CD4-positive, alpha-beta T cell treated with Interleukin-10 for 1 hour (primary cell): Measurements from ENCODE around the gene MAP3K9.
"Not testable (repeated sequence)": the region's sequence is repeated elsewhere in the genome, so short reads cannot be mapped to it uniquely, and the experiment has no call there.

Source experiments
- DNase-seq: peaks from one replicate; pipeline ENCODE4 v3.0.0-alpha.2; 2020

The MAP3K9 gene

DNA sequence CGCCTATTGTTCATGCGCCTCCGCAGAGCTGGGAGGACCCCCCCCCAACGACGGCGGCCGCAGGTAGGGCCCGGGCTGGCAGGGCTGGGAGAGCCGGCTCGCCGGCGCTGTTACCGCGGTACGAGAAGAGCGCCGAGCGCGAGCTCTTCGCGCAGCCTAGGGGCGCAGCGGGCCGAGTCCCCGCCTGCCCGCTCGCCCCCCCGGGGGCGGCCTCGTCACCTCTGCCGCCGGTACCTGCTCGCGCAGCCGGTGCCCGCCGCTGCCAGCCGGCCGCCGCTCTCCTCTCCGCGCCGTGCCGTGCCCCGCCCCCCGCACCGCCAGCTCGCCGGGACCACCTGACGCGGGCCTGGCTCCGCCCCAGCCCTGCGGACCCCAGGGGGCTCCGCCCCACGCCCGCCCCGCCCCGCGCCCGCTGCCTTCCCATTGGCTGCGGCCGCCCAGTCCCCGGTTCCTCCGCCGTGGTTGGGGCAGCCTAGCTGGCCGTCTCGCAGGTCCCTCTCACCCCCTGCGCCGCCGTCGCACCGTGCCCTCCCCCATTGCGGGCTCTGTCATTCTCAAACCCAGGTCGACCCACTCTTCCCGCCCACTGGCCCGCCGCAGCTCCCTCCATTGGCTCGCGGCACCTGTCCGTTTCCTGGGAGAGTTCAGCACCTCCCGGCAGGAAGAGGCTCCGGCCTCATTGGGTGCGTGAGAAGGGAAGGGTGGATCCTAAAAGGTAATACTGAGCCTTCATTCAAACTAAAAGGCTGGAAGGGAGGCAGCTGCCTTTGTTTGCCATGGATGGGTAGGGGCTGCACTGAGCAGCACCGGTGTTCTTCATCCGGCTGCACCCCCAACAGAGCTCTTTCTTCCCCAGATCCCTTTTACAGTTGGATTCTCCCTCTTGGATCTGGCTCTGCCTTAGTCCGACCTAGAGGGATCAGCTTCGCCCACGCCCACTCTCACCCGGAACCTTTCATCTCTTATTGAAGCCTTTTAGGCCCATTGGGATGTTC, at the start of gene MAP3K9:
MAP3K9 (minus strand) TSS at position 289 of the 995 bp plus-strand sequence. CDS start 342 bp downstream, outside the sequence.
- peak; percentile 92 for DNase-seq

DNA sequence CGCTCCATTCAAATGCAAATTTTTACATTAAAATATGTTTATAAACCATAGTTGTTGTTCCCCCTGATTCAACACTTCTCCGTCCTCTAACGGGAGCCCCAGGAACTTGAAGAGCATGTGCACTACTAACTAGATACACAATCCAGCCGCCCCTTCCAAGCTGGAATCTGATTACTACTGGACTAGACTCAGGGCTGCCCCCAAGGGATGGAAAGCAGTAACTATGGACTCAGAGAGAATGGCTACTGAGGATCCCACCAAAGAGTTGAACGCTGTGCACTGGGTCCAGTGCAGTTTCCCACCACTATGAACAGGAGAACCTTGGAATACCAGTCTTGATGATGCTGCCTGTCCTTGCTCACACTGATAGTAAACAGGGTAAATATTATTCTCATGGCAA, 49.3 kb upstream of the MAP3K9 start:
- DNase-seq: no peak

DNA sequence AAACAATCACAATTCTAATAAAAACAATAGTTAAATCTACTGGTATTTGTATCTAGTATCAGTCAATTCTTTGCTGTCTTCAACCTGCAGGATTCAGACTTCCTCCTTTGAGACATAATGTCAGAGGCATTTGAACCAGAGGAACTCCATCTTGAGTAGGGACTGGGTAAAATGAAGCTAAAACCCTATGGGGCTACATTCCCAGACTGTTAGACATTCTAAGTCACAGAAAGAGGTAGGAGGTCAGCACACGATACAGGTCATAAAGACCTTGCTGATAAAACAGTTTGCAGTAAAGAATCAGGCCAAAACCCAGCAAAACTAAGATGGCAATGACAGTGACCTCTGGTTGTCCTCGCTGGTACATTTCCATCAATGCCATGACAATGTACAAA, 48.2 kb upstream of the MAP3K9 start:
- no peak for DNase-seq

DNA sequence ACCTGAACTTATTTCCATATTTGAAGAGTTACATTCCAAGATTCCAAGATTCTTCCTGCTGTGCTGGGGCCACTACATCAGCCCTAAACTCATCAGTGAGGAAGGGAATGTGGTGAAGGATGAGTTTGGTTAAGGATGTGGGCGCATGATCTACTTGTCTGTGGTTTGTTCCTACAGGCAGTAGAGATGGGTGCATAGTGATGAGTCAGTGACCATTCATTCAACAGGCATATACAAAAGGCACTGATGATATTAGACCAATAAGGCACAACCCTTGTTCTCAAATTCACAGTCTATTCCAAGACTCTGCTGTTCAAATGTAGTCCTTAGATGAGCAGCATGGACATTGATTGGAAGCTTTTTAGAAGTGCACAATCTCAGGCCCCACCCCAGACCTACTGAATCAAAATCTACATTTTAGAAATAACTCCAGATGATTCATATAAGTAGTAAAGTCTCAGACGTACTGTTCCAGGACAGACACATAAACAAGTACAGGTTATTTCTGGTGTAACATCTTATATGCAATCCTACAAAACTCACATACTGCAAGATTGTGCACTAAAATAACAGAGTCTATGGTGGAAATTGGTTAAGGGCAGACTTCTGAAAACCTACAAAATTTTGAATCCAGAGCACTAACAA, 47.7 kb upstream of the MAP3K9 start:
- DNase-seq: no peak

DNA sequence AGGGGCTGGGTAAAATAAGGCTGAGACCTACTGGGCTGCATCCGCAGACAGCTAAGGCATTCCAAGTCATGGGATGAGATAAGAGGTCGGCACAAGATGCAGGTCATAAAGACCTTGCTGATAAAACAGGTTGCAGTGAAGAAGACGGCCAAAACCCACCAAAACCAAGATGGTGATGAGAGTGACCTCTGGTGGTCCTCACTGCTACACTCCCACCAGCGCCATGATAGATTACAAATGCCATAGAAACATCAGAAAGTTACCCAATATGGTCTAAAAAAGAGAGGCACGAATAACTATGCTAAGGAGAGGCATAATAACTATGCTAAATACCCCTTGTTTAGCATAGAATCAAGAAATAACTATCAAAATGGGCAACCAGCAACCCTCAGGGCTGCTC, 46.2 kb upstream of the MAP3K9 start:
- no peak for DNase-seq

DNA sequence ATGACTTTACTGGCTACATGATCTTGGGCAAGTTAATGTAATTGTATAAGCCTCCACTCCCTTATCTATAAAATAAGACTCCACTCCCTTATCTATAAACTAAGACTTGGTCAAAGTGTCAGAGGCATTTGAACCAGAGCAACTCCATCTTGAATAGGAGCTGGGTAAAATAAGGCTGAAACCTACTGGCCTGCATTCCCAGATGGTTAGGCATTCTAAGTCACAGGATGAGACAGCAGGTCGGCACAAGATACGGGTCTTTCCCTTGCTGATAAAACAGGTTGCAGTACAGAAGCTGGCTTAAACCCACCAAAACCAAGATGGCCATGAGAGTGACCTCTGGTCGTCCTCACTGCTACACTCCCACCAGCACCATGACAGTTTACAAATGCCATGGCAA, 44.3 kb upstream of the MAP3K9 start:
- not testable (repeated sequence) for DNase-seq

DNA sequence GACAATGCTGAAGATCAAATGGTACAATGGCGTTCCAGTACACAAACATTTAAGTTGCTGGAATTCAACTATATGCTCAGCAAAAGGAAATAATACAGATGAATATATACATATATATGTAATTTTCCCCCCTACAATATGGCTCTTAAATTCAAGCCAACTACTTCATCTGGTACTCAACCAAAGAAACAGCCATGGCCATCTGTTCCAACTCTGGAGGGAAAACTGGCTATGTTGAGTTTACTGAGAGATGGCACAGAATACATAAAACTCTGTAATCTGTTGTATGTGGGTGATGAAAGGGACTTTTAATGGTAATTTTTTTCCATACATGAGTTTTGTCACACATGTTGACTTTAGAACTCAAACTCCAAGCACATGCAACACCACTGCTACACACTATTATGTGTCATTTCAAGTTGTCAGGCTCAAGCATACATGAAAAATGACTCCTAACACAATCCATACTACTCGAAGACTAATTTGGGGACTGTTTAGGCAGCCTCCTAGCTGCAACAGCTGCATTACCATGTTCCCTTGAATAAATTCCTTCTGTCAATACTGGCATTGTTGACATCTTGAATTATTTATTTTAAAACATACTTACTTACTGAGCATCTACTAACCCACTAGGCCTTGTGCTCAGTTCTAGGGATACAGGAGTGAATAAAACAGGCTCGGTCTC, 38.2 kb upstream of the MAP3K9 start:
- no peak for DNase-seq

DNA sequence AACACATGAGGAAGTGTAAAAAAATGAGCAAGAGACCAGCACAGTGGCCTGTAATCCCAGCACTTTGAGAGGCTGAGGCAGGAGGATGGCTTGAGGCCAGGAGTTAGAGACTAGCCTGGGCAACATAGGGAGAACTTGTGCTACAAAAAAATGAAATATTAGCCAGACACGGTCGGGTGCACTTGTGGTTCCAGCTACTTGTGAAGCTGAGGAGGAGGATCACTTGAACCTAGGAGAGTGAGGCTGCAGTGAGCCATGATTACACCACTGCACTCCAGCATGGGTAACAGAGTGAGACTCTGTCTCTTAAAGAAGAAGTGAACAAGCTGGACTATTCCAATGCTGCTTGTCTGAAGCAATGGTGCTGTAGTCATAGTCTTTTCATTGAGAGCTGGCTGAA, 36.3 kb upstream of the MAP3K9 start:
- no peak for DNase-seq

DNA sequence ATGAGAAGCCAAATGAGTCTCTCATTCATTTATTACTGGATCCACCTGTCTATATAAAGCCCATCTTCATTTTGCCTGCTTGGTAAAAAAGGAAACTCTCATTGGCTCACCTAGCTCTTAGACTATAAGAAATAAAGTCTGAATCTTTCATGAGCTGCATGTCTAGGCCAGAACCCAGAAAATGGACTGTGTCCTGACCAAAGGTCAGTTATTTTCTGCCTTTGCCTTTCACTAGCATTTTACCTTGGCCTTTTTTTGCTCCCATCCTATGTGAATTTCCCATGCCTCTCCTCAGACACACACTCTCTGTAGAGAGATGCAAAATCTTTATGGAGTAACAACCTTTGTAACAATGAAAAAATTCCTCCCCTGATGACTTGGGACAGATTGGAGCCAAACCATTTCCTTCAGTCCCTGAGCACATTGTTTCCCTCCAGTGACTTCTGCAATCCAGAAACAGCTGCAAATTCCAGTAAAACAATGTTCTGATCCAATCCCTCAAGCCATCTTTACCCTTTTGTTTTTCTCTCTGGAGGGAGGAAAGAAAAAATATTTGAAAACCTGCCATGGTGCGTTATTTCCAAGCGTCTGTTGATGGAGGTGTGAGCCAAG, 33.6 kb upstream of the MAP3K9 start:
- no peak for DNase-seq

DNA sequence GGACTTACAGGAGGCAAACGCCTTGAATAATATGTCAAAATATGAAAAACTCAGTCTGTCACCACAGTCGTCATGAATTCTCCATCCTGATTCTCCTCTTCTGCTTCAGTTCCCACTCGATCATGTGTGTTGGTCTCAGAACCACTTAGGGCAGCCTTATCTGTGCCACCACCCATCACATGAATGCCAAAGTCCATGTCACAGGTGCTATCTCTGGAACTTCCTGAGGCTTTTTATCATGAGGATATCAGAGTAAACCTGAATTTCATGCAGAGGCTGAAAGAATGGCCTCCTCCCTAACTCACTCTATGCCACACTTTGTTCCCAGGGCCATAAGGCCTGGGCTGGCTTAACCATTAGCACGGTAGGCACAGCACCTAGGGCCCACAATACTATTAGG, 28.8 kb upstream of the MAP3K9 start:
- no peak for DNase-seq

DNA sequence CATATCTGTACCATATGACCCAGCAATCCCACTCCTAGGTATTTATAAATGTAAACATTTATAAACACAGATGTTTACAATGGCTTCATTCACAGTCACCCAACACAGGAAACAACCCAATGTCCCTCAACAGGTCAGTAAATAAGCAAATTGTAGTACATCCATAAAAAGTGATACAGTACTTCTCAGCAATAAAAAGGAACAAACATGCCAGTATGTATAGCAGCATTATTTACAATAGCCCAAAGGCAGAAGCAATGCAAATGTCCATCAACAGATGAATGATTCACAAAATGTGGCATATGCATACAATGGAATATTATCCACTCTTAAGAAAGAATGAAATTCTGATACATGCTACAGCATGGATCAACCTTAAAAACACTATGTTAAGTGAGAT, 27.6 kb upstream of the MAP3K9 start:
- DNase-seq: no peak

DNA sequence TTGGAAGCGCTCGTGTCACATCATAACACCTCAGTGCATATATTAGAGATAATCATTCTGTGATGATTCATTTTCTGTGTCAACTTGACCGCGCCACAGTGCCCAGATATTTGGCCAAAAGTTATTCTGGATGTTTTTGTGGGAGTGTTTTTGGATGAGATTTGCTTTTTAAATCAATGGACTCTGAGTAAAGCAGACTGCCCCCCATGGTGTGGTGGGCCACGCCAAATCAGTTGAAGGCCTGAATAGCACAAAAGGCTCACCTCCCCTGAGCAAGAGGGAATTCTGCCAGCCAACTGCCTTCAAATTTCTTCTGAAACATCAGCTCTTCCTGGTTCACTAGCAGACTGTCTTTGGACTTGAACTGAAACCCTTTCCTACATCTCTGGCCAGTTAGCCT, 24.6 kb upstream of the MAP3K9 start:
- no peak for DNase-seq

DNA sequence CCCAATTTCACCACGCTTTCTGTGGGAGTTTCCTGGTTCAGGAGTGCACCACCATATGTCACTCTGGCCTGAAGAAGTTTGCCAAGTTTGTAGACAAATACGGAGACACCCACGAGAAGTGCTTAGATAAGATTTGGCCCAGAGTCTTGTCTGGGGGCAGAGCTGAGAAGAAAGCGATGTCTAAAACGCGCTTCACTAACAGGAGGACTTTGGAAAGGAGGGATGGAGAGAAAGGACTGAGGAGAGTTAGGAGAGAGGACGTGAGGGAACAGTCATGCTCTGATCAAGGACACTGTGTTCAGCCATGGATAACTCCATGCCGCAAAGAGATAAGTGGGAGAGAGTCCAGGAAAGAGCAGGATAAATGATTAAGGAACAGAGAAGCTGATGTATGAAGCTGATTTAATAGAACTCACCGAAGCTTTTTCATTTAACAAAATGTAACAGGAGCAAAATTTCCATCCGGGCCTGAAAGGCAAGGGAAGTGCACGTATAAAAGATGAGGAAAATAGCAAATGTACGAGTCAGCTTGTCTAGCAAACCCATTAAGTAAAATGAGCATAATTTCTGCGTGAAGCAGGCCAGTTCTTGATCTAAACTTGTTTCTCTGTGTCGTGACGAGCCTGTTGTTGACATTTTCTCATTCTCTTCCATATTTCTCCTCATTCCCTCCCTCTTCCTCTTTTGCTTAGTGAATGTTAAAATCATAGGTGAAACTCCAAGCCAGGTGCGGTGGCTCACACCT, 23.4 kb upstream of the MAP3K9 start:
- no peak for DNase-seq

DNA sequence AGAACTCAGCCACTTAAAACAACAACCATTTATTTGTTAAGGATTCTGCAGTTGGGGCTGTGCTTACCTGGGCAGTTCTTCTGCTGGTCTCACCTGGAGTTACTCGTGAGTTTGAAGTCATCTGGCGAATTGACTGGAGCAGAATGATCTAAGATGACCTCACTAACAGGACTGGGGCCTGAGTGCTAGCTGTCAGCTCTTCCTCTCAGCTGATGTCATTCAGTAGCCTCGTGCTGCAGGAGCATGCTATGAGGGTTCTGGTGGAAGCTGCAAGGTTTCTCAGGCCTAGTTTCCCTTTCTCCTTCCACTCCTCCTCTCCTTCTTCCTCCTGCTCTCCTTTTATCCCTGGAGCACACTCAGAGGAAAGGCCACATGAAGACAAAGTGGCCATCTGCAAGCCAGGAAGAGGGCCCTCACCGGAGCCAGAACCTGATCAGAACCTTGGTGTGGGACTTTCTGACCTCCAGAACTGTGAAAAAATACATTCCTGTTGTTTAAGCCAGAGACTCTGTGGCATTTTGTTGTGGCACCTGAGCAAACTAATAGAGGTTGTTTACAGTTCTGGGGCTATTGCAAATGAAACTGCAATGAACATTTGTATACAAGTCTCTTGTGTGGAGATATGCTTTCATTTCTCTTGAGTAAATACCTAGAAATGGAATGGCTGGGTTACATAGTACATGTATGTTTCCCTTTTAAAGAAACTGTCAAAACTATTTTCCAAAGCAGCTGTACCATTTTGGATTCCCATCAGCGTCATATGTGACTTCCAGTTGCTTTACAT, 21.9 kb upstream of the MAP3K9 start:
- no peak for DNase-seq

DNA sequence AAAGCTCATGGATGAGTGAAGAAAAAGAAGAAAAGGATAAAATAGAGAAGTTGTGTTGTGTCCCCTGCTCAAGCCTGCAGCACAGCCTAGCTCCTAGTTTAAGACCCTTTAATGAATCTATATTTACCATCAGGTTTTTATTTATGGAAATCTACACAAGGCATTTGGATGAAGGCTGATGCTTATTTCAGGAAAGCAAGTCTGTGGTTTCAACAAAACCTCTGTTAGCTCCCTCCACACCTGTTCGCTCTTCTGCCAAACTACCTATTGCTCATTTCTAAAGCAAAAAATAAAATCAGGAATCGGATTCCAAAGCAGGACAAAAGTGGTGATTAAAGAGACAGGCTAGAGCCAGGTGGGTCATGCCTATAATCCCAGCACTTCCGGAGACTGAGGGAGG, 18.9 kb upstream of the MAP3K9 start:
- DNase-seq: no peak

DNA sequence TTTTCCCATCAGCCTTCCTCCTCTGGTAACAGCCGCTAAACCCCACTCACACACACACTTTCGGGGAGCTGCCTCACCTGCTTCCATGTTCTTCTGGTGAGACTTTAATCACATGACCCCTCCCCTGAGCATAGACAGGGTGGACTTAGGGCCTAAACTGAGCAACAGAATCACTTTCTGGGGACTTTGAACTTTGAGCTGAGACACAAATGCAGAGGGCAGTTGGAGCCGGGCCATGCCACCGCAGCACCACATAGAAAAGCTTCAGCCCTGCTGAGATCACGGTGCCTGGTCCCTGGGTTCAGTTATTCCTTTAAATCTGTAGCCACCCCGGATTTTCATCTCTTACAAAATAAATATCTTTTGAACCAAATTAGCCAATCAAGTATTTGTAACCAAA, 18.4 kb upstream of the MAP3K9 start:
- DNase-seq: no peak

DNA sequence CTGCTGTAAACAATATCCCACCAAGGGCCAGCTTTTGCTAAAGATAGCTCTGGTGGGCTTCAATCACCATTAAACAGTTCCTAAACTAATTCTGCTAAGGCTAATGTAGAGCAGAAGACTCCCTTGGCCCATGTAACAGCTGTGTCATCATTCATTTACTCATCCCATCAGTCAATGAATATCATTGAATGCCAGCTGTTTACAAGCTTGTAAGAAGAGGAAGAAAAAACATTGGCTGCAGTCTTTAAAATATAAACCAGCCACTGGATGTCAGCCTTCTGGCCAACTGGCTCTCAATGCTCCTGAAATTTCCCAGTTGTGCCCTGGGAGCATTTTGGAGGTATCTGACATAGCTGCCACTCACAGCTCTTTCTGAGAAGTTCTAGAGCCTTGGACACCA, 18.0 kb upstream of the MAP3K9 start:
- no peak for DNase-seq

DNA sequence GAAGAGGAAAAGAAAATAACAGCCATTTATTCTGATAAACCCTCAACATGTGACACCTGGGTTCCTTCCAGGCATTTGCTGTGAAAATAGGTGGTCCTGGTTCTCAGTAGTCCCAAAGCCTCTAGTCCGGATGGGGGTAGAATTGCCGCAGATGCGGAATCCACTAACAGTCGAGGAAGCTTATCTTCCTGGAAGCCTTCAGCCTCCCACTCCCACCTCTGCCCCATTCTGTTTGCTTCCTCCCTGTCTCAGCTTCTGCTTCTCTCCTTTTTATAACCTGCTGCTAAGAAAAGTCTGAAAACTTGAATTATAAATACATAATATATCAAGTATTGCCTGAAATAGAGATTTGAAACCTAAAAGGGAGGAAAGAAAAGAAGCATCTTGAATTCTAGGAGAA, 14.0 kb upstream of the MAP3K9 start:
- no peak for DNase-seq

DNA sequence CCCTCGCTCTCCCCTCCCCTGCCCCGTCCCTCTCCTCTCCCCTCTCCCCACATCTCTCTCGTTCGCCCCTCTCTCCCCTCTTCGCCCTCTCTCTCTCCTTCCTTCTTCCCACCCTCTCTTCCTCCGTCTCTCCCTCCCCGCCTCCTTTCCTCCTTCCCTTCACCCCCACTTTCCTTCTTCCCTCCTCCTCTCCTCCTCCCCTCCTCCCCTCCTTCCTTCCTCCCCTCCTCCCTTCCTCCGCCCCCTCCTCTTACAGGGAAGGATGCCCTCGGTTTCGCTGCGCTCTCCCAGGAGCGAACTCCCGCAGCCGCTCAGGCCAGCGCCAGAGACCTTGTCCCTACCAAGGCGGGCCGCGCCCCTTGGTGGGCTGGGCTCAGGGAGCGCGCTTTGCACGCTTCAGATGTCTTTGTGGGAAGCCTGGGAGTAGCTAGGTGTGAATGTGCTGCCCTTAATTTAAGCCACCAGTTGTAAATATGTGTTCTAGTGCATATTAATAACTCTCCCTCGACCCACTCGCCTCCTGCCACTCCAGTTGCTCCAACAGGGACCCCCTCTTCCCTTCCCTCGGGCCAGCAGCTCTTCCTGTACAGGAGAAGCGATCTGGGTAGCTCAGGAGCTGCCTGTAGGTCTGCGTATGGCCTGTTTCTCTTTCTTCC, 13.3 kb upstream of the MAP3K9 start:
- DNase-seq: peak; percentile 15

DNA sequence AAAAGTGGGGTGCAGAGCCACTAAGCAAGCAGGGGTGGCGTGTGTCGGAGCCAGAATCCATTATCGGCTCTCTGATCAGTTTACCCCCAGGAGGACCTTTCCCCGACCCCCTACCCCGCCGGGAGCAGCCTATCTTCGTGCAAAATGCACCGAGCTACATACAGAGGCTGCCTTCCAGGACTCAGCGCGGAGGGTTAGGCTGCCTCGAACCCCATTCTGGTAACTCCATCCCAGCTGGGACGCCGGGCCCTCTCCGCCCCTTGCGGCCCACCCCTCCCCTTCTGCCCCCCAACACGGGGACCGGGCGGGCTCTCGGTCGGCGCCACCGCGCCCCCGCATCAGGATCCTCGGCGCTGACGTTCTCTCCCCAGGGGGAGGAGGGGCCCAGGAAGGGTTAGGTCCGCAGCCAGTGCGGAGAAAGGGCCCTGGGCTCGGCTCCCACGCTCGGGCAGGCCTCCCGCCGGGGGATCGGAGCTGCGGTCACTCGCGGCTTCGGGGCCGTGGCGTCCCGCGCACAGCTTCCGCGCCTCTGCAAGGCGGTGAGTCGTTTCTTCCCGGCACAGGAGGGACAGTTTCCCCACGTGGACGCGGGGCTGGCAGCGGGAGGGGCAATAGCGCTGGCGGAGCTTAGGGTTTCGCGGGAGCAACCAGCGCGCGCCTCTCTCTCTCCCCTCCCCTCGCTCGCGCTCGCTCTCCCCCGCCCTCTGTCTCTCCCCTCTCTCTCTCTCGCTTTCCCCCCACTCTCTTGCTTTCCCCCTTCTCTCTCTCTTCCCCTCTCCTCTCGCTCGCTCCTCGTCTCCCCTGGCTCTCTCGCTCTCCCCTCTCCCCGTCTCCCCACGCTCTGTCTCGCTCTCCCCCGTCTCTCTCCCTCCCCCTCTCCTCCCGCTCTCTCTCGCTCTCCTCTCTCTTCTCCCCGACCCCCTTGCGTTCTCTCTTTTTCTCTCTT, 12.5 kb upstream of the MAP3K9 start:
- DNase-seq: peak; percentile 73
